ENCODE data around the gene MBD3L2B.
"Not testable (repeated sequence)": the region's sequence is repeated elsewhere in the genome, so short reads cannot be mapped to it uniquely, and the experiment has no call there.

DNA sequence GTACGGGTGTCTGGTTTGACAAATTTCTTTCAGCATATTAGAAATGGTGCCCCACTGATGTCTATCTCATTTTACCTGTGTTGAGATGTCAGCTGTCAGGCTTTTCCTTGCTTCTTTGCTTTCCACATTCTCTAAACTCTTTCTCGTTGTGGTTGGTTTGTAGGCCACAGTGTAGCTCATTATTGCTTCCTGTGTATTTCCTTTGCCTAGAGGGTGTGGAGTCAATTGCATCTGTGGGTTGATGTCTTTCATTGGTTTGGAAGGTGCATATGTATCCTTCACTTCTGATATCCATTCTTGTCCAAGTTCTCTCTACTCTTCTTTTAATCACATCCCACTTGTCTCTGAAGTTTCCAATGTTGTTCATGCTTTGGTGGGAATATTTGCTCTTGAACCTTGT lies 20.3 kb upstream of the MBD3L2B start:
- TF ChIP-seq, protein P1, sequence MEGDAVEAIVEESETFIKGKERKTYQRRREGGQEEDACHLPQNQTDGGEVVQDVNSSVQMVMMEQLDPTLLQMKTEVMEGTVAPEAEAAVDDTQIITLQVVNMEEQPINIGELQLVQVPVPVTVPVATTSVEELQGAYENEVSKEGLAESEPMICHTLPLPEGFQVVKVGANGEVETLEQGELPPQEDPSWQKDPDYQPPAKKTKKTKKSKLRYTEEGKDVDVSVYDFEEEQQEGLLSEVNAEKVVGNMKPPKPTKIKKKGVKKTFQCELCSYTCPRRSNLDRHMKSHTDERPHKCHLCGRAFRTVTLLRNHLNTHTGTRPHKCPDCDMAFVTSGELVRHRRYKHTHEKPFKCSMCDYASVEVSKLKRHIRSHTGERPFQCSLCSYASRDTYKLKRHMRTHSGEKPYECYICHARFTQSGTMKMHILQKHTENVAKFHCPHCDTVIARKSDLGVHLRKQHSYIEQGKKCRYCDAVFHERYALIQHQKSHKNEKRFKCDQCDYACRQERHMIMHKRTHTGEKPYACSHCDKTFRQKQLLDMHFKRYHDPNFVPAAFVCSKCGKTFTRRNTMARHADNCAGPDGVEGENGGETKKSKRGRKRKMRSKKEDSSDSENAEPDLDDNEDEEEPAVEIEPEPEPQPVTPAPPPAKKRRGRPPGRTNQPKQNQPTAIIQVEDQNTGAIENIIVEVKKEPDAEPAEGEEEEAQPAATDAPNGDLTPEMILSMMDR (conservative IDR thresholded peaks at IDR 0.05): not testable (repeated sequence)
- not testable (repeated sequence) for TF ChIP-seq EZH2 (IDR thresholded peaks at IDR 0.05; ENCODE audit: low read depth)

Data from PC-9 (cell line).